ENCODE measurements around the gene KIAA1210. TPM values are rescaled to one million over a fixed set of nuclear protein-coding genes. Genes with fewer than 3 reads are reported as not detected.

The KIAA1210 gene
- total and polyA plus RNA-seq, 2 of the 8 experiments (the other 6 are each of a cell fraction or from before 2014, with no cell fraction given) = 0.02 TPM; not detected in 1

DNA sequence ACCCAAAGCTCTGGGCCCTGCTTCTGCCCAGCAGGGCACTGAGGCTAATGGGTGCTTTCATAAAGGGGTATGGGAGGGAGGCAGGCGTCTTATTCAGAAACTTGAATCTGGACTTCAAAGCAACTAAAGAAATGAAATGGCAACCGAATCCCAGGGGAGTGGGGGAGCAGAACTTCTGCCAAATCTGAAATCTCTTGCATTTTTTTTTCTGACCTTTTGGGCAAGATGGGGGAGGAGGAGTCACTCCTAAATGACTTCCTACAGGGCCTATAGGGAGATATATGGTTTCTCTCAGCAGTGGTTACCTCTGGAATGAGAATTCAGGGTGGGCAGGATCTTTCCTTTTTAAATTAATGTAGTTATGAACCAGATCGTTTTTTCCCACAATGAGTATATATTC lies 30.6 kb upstream of the KIAA1210 start (continued):
- TF ChIP-seq, protein P1, sequence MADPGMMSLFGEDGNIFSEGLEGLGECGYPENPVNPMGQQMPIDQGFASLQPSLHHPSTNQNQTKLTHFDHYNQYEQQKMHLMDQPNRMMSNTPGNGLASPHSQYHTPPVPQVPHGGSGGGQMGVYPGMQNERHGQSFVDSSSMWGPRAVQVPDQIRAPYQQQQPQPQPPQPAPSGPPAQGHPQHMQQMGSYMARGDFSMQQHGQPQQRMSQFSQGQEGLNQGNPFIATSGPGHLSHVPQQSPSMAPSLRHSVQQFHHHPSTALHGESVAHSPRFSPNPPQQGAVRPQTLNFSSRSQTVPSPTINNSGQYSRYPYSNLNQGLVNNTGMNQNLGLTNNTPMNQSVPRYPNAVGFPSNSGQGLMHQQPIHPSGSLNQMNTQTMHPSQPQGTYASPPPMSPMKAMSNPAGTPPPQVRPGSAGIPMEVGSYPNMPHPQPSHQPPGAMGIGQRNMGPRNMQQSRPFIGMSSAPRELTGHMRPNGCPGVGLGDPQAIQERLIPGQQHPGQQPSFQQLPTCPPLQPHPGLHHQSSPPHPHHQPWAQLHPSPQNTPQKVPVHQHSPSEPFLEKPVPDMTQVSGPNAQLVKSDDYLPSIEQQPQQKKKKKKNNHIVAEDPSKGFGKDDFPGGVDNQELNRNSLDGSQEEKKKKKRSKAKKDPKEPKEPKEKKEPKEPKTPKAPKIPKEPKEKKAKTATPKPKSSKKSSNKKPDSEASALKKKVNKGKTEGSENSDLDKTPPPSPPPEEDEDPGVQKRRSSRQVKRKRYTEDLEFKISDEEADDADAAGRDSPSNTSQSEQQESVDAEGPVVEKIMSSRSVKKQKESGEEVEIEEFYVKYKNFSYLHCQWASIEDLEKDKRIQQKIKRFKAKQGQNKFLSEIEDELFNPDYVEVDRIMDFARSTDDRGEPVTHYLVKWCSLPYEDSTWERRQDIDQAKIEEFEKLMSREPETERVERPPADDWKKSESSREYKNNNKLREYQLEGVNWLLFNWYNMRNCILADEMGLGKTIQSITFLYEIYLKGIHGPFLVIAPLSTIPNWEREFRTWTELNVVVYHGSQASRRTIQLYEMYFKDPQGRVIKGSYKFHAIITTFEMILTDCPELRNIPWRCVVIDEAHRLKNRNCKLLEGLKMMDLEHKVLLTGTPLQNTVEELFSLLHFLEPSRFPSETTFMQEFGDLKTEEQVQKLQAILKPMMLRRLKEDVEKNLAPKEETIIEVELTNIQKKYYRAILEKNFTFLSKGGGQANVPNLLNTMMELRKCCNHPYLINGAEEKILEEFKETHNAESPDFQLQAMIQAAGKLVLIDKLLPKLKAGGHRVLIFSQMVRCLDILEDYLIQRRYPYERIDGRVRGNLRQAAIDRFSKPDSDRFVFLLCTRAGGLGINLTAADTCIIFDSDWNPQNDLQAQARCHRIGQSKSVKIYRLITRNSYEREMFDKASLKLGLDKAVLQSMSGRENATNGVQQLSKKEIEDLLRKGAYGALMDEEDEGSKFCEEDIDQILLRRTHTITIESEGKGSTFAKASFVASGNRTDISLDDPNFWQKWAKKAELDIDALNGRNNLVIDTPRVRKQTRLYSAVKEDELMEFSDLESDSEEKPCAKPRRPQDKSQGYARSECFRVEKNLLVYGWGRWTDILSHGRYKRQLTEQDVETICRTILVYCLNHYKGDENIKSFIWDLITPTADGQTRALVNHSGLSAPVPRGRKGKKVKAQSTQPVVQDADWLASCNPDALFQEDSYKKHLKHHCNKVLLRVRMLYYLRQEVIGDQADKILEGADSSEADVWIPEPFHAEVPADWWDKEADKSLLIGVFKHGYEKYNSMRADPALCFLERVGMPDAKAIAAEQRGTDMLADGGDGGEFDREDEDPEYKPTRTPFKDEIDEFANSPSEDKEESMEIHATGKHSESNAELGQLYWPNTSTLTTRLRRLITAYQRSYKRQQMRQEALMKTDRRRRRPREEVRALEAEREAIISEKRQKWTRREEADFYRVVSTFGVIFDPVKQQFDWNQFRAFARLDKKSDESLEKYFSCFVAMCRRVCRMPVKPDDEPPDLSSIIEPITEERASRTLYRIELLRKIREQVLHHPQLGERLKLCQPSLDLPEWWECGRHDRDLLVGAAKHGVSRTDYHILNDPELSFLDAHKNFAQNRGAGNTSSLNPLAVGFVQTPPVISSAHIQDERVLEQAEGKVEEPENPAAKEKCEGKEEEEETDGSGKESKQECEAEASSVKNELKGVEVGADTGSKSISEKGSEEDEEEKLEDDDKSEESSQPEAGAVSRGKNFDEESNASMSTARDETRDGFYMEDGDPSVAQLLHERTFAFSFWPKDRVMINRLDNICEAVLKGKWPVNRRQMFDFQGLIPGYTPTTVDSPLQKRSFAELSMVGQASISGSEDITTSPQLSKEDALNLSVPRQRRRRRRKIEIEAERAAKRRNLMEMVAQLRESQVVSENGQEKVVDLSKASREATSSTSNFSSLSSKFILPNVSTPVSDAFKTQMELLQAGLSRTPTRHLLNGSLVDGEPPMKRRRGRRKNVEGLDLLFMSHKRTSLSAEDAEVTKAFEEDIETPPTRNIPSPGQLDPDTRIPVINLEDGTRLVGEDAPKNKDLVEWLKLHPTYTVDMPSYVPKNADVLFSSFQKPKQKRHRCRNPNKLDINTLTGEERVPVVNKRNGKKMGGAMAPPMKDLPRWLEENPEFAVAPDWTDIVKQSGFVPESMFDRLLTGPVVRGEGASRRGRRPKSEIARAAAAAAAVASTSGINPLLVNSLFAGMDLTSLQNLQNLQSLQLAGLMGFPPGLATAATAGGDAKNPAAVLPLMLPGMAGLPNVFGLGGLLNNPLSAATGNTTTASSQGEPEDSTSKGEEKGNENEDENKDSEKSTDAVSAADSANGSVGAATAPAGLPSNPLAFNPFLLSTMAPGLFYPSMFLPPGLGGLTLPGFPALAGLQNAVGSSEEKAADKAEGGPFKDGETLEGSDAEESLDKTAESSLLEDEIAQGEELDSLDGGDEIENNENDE (IDR thresholded peaks at IDR 0.05; ENCODE audit: insufficient replicate concordance, low read length) = no peak
- TF ChIP-seq POLR2A (IDR thresholded peaks at IDR 0.05; ENCODE audit: control extremely low read depth in 1 of 2, low read depth in 2 of 2, low read length in 2 of 2) (no peak), CTBP2 (IDR thresholded peaks at IDR 0.05; ENCODE audit: borderline replicate concordance, insufficient read depth, insufficient read length, low read length) (no peak), CBX5 (IDR thresholded peaks at IDR 0.05; ENCODE audit: low read depth, low read length) (no peak), TEAD4 (IDR thresholded peaks at IDR 0.05; ENCODE audit: low read depth, low read length) (no peak)

Measured in H1 (cell line).